Measurements from ENCODE around the gene PAPOLA. TPM values are rescaled to one million over a fixed set of nuclear protein-coding genes. Genes with fewer than 3 reads are reported as not detected.

Gene PAPOLA
- total RNA-seq, 1 experiment from 2014 or later, result 125 TPM

- TF ChIP-seq SIN3A (IDR thresholded peaks at IDR 0.05; ENCODE audit: borderline replicate concordance, insufficient read depth, low read depth, low read length) (no peak), TCF7L2 (IDR thresholded peaks at IDR 0.05; ENCODE audit: low read depth, low read length) (no peak), CTCF (IDR thresholded peaks at IDR 0.05) (no peak), POLR2AphosphoS5 (IDR thresholded peaks at IDR 0.05; ENCODE audit: low read depth, low read length) (no peak)
- TF ChIP-seq, protein P1, sequence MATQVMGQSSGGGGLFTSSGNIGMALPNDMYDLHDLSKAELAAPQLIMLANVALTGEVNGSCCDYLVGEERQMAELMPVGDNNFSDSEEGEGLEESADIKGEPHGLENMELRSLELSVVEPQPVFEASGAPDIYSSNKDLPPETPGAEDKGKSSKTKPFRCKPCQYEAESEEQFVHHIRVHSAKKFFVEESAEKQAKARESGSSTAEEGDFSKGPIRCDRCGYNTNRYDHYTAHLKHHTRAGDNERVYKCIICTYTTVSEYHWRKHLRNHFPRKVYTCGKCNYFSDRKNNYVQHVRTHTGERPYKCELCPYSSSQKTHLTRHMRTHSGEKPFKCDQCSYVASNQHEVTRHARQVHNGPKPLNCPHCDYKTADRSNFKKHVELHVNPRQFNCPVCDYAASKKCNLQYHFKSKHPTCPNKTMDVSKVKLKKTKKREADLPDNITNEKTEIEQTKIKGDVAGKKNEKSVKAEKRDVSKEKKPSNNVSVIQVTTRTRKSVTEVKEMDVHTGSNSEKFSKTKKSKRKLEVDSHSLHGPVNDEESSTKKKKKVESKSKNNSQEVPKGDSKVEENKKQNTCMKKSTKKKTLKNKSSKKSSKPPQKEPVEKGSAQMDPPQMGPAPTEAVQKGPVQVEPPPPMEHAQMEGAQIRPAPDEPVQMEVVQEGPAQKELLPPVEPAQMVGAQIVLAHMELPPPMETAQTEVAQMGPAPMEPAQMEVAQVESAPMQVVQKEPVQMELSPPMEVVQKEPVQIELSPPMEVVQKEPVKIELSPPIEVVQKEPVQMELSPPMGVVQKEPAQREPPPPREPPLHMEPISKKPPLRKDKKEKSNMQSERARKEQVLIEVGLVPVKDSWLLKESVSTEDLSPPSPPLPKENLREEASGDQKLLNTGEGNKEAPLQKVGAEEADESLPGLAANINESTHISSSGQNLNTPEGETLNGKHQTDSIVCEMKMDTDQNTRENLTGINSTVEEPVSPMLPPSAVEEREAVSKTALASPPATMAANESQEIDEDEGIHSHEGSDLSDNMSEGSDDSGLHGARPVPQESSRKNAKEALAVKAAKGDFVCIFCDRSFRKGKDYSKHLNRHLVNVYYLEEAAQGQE (IDR thresholded peaks at IDR 0.05; ENCODE audit: insufficient read depth in 1 of 2, low read depth in 2 of 2, low read length in 1 of 2), result no peak
- no peak for ATAC-seq
- Histone ChIP-seq H3K36me3 (ENCODE audit: control insufficient read depth, insufficient read depth, low read length) (no peaks in the 10 kb centered on the region), H3K9me3 (ENCODE audit: control insufficient read depth, insufficient read depth, low read depth, low read length) (no peaks in the 10 kb centered on the region), H3K4me3 (ENCODE audit: low read depth in 2 of 2, low read length in 2 of 2) (no peak overlapping the region), H3K27ac (ENCODE audit: low read length) (no peak overlapping the region), H3K4me1 (ENCODE audit: control insufficient read depth, insufficient read depth, low read length) (no peaks in the 10 kb centered on the region), H3K27me3 (ENCODE audit: control insufficient read depth, insufficient read depth, low read length) (no peaks in the 10 kb centered on the region)
- DNase-seq (ENCODE audit: low read depth, low spot score), result no peak
- intact Hi-C loops (cut with micrococcal nuclease; ENCODE audit: unreplicated experiment) (no loop called here), in situ Hi-C loops (cut with HindIII; ENCODE audit: low pct_unique_long_range_greater_than_20kb, low sequenced_read_pairs) (no loop called here)
- ChIA-PET POLR2A (no interaction called here), CTCF (no interaction called here)
- BruUV-seq (replicated peaks), result no TSS peak
Observed at GRCh38 chr14:96489327-96489726, 12.9 kb upstream of the PAPOLA start.

DNA sequence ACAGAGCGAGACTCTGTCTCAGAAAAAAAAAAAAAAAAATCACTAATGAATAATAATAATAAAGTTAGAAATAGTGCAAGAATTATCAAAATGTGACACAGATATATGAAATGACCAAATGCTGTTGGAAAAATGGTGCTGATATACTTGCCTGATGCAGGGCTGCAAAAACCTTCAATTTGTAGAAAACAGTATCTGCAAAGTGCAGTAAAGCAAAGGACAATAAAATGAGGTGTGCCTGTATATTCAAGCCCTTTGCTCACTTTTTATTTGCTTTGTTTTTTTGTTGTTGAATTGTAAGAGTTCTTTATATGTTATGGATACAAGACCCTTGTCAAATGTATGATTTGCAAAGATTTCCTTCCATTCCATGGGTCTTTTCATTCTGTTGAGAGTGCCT lies 9.0 kb upstream of the PAPOLA start:
- Histone ChIP-seq H3K4me1 (ENCODE audit: control insufficient read depth, insufficient read depth, low read length) (no peaks in the 10 kb centered on the region), H3K4me3 (ENCODE audit: low read depth in 2 of 2, low read length in 2 of 2) (no peak overlapping the region), H3K27me3 (ENCODE audit: control insufficient read depth, insufficient read depth, low read length) (no peaks in the 10 kb centered on the region), H3K9me3 (ENCODE audit: control insufficient read depth, insufficient read depth, low read depth, low read length) (no peaks in the 10 kb centered on the region), H3K27ac (ENCODE audit: low read length) (no peak overlapping the region), H3K36me3 (ENCODE audit: control insufficient read depth, insufficient read depth, low read length) (no peaks in the 10 kb centered on the region)
- ChIA-PET CTCF (no interaction called here), POLR2A (no interaction called here)
- no peak for TF ChIP-seq CTCF (IDR thresholded peaks at IDR 0.05)
- TF ChIP-seq, protein P1 (IDR thresholded peaks at IDR 0.05; ENCODE audit: insufficient read depth in 1 of 2, low read depth in 2 of 2, low read length in 1 of 2), result no peak
- no peak for TF ChIP-seq POLR2AphosphoS5 (IDR thresholded peaks at IDR 0.05; ENCODE audit: low read depth, low read length)
- no peak for TF ChIP-seq TCF7L2 (IDR thresholded peaks at IDR 0.05; ENCODE audit: low read depth, low read length)
- TF ChIP-seq SIN3A (IDR thresholded peaks at IDR 0.05; ENCODE audit: borderline replicate concordance, insufficient read depth, low read depth, low read length), result no peak
- ATAC-seq (no peak), DNase-seq (ENCODE audit: low read depth, low spot score) (no peak)
- in situ Hi-C loops (cut with HindIII; ENCODE audit: low pct_unique_long_range_greater_than_20kb, low sequenced_read_pairs) (no loop called here), intact Hi-C loops (cut with micrococcal nuclease; ENCODE audit: unreplicated experiment) (no loop called here)
- no TSS peak for BruUV-seq (replicated peaks)

Measured in Panc1 (cell line).